Upper lobe of right lung (tissue), 1 donor: ENCODE measurements around the gene NINL. TPM values are rescaled to one million over a fixed set of nuclear protein-coding genes. Genes with fewer than 3 reads are reported as not detected.
"Not testable (repeated sequence)": the region's sequence is repeated elsewhere in the genome, so short reads cannot be mapped to it uniquely, and the experiment has no call there.

Experiments used
- ATAC-seq: fragments of 200-7000 bp; cut with Tn5 transposase; one replicate; pipeline ENCODE4 v1.9.1; 2020; ENCODE audit warnings: mild to moderate bottlenecking, moderate library complexity
- DNase-seq: peaks from one replicate; pipeline ENCODE4 v3.0.0-alpha.2; 2020
- H3K27ac ChIP-seq: fragments of 200-600 bp; one replicate; pipeline ENCODE4 v1.8.0; 2022
- H3K27me3 ChIP-seq: fragments of 200-600 bp; one replicate; pipeline ENCODE4 v1.8.0; 2022; ENCODE audit warnings: mild to moderate bottlenecking
- H3K36me3 ChIP-seq: fragments of 200-600 bp; one replicate; pipeline ENCODE4 v1.8.0; 2022
- H3K4me1 ChIP-seq: fragments of 200-600 bp; one replicate; pipeline ENCODE4 v1.8.0; 2022
- H3K4me3 ChIP-seq: fragments of 200-600 bp; one replicate; pipeline ENCODE4 v1.8.0; 2022; ENCODE audit warnings: mild to moderate bottlenecking
- H3K9me3 ChIP-seq: fragments of 200-600 bp; one replicate; pipeline ENCODE4 v1.8.0; 2022
- CTCF ChIP-seq: fragments of 200-600 bp; IDR thresholded peaks from one replicate; pipeline ENCODE4 v1.8.0; 2022; ENCODE audit warnings: antibody characterized with exemption
- intact Hi-C: fragments of 100-400 bp; cut with DNase I; formaldehyde crosslinking; loops from one replicate; pipeline ENCODE4 v1.11.0; 2022
- total RNA-seq: library from RNA; stranded (reverse); fragmentation: NEBNext Ultra II Directional; extraction: Animal tissue kit (Norgen Biotek cat#: 25700); gene quantifications from one replicate; pipeline ENCODE4 v1.2.1, GENCODE V29; 2021
- donor health status: DM: no; HTN: yes; CAD: no; lungs with severe emphysema.

Gene NINL
- total RNA-seq, 1 donor from 2014 or later: 13.2 TPM

- Histone ChIP-seq H3K9me3 (no peaks in the 10 kb centered on the region), H3K36me3 (no peaks in the 10 kb centered on the region), H3K4me1 (no peaks in the 10 kb centered on the region), H3K4me3 (no peak overlapping the region), H3K27me3 (no peaks in the 10 kb centered on the region), H3K27ac (no peak overlapping the region)
- no peak for DNase-seq
- peak; percentile 34 for ATAC-seq
- intact Hi-C loops: no loop called here
- TF ChIP-seq CTCF: no peak
Measured at GRCh38 chr20:25601659-25602058, 16.3 kb upstream of the NINL start.

DNA sequence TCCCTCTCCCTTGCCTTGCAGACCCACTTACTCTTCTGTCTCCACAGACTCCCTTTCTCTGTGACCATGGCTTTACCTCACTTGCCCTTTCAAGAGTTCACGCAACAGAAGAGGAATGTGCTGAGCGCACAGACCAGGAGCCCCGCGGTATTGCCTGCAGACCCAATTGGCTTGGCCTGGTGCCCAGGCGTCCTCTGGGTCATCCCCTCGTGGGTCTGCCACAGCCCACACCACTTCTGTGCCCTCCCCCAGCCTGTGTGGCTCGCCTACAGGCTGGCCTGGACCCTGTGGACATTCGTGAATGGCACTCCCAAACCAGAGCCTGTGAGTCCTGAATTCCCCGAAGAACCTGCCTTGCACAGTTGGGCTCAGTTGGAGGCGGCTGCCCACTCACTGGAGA, 15.3 kb upstream of the NINL start:
- DNase-seq: no peak
- Histone ChIP-seq H3K4me3 (no peak overlapping the region), H3K36me3 (no peaks in the 10 kb centered on the region), H3K27ac (no peak overlapping the region), H3K4me1 (no peaks in the 10 kb centered on the region), H3K27me3 (no peaks in the 10 kb centered on the region), H3K9me3 (no peaks in the 10 kb centered on the region)
- intact Hi-C loops: no loop called here
- no peak for TF ChIP-seq CTCF
- ATAC-seq: no peak

DNA sequence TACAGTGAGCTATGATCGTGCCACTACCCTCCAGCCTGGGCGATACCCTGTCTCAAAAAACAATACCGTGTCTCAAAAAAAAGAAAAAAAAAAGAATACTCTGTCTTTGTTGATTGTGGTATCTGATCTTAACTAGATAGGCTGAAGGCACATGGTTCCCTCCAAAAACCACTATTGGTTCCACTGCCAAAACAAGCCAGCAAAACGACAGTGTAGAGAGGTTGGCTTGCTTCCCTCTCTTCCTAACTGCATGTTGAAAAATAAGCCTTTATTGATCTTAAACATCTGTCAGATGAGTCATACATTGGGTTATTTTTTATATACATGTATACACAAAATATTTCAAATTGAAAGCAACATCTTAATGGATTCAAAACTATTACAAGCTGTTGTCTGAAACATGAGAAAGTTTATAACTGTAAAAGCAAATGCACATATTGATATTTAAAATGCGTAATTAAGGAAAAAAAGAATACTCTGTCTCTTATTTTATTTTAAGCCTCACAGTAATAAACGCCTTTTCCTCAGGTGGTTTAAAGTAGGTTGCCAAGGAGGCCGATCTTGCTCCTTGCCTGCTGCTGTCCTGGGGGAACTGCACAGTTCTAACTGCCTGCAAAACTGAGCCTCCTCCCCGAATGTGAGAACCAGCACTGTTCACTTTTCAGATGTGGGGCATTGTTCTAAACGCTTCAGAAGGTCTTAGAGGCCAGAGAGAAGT, 7.0 kb upstream of the NINL start:
- Histone ChIP-seq H3K4me3 (no peak overlapping the region), H3K36me3 (no peaks in the 10 kb centered on the region), H3K9me3 (no peaks in the 10 kb centered on the region), H3K4me1 (no peaks in the 10 kb centered on the region), H3K27me3 (no peaks in the 10 kb centered on the region), H3K27ac (no peak overlapping the region)
- ATAC-seq: no peak
- intact Hi-C loops: no loop called here
- no peak for TF ChIP-seq CTCF
- DNase-seq: no peak

DNA sequence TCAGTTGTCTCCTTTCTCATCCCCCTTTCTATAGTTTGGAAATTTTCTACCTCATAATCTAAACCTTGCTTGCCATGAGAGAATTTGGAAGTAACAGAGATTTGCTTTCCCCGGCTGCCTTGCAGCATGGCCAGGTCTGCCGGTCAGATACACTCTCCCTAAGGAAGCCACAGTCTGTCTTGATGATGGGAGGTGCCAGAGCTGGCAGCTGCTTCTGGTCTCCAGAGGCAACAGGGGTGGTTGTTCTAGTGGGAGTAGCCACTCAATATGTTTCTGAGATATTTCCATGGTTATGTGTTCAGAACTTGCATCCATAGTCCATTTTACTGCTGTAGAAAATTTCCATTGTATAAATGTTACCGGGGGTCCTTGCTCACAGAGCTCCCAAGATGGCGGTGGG, 5.4 kb upstream of the NINL start:
- H3K4me3 ChIP-seq, H3K36me3 ChIP-seq, H3K4me1 ChIP-seq, H3K9me3 ChIP-seq, intact Hi-C loops, H3K27ac ChIP-seq, DNase-seq, ATAC-seq, H3K27me3 ChIP-seq: not testable (repeated sequence)

- intact Hi-C loops: no loop called here
- Histone ChIP-seq H3K9me3 (no peaks in the 10 kb centered on the region), H3K36me3 (no peaks in the 10 kb centered on the region), H3K4me3 (no peak overlapping the region), H3K27ac (no peak overlapping the region), H3K27me3 (peaks cover 9% of the 10 kb centered on the region), H3K4me1 (peaks cover 11% of the 10 kb centered on the region)
- DNase-seq (no peak), ATAC-seq (no peak)
- no peak for TF ChIP-seq CTCF
Measured at GRCh38 chr20:25588491-25588890, 3.2 kb upstream of the NINL start.

DNA sequence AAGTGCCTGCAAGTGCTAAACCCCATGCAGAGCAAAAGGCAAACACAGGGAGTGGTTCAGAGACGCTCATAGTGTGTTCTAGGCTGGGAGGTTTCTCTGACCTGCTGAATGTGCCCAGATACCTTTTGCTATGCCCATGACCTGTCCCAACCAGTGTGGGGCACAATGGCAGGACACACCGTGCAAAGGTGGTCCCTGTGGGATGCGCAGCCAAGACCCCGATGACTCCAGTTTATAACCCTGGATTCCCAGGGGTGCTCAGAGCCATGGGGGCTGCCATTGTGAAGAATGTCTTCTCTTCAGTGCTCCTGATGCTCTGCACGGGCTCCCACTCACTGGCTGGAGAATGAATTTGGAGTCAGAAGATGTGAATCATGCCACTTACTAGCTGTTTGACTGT, 2.2 kb upstream of the NINL start:
- ATAC-seq (no peak), DNase-seq (no peak)
- Histone ChIP-seq H3K27ac (no peak overlapping the region), H3K27me3 (peaks cover 9% of the 10 kb centered on the region), H3K4me1 (peaks cover 11% of the 10 kb centered on the region), H3K9me3 (no peaks in the 10 kb centered on the region), H3K4me3 (no peak overlapping the region), H3K36me3 (no peaks in the 10 kb centered on the region)
- intact Hi-C loops: no loop called here
- no peak for TF ChIP-seq CTCF
